Ishikawa (cell line): ENCODE results near the gene VWA3B.

Experiments used
- EGR1 ChIP-seq: IDR thresholded peaks from 2 replicates; pipeline ENCODE4 v1.6.1; 2012
- EP300 ChIP-seq: IDR thresholded peaks from 2 replicates; pipeline ENCODE4 v1.6.1; 2012; ENCODE audit warnings: borderline replicate concordance
- FOXM1 ChIP-seq: IDR thresholded peaks from 2 replicates; pipeline ENCODE4 v1.6.1; 2012; ENCODE audit warnings: low read depth, borderline replicate concordance
- RAD21 ChIP-seq: IDR thresholded peaks from 2 replicates; pipeline ENCODE4 v1.6.1; 2012; ENCODE audit warnings: low read depth
- TCF12 ChIP-seq: IDR thresholded peaks from 2 replicates; pipeline ENCODE4 v1.6.1; 2012; ENCODE audit warnings: low read depth
- TEAD4 ChIP-seq: IDR thresholded peaks from 2 replicates; pipeline ENCODE4 v1.6.1; 2012
- YY1 ChIP-seq: IDR thresholded peaks from 2 replicates; pipeline ENCODE4 v1.6.1; 2012; ENCODE audit warnings: low read depth
- ZBTB7A ChIP-seq: IDR thresholded peaks from 2 replicates; pipeline ENCODE4 v1.6.1; 2012; ENCODE audit warnings: low read depth
- TF ChIP-seq, protein P1 (sequence below): IDR thresholded peaks from 2 replicates; pipeline ENCODE4 v1.6.1; 2012; ENCODE audit warnings: low read depth, mild to moderate bottlenecking
- TF ChIP-seq, protein P2 (sequence below): IDR thresholded peaks from 2 replicates; pipeline ENCODE4 v1.6.1; 2012

DNA sequence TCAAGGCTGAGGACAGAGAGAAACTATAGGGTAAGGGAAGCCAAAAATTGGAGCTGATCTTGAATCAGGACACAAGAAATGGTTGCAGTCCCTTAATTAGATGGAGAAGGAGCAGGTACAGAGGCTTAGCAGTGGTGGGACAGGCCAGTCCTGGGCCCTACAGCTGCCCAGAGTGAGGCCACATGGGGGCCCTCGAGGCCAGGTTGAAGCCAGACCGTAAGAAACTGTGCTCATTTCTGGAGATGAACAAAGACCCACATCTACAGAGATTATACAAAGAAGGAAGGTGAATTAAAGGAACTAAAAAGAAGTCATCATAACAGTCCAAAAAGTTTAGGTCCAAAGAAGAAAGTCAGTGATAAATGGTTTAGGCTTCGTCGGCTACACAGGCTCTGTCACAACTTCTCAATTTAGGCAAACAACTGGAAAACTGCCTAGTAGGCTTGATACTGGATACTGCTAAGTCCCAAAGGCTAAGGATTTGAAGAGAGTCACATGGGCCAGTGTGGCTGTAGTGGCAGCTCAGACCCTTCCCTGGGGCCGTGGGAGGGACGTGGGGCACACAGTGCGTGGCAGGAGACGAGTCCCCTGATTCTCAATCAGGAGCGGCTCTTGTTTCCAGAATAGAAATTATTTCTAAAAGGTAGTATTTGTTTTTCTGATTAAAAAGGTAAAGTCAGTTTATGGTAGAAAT is 208.9 kb downstream of the VWA3B start:
- no peak; the same call in 1 of the 2 replicates for TF ChIP-seq RAD21
- no peak for TF ChIP-seq ZBTB7A
- TF ChIP-seq FOXM1, result no peak
- TF ChIP-seq, protein P1, sequence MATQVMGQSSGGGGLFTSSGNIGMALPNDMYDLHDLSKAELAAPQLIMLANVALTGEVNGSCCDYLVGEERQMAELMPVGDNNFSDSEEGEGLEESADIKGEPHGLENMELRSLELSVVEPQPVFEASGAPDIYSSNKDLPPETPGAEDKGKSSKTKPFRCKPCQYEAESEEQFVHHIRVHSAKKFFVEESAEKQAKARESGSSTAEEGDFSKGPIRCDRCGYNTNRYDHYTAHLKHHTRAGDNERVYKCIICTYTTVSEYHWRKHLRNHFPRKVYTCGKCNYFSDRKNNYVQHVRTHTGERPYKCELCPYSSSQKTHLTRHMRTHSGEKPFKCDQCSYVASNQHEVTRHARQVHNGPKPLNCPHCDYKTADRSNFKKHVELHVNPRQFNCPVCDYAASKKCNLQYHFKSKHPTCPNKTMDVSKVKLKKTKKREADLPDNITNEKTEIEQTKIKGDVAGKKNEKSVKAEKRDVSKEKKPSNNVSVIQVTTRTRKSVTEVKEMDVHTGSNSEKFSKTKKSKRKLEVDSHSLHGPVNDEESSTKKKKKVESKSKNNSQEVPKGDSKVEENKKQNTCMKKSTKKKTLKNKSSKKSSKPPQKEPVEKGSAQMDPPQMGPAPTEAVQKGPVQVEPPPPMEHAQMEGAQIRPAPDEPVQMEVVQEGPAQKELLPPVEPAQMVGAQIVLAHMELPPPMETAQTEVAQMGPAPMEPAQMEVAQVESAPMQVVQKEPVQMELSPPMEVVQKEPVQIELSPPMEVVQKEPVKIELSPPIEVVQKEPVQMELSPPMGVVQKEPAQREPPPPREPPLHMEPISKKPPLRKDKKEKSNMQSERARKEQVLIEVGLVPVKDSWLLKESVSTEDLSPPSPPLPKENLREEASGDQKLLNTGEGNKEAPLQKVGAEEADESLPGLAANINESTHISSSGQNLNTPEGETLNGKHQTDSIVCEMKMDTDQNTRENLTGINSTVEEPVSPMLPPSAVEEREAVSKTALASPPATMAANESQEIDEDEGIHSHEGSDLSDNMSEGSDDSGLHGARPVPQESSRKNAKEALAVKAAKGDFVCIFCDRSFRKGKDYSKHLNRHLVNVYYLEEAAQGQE, result no peak
- no peak for TF ChIP-seq TCF12
- TF ChIP-seq, protein P2, sequence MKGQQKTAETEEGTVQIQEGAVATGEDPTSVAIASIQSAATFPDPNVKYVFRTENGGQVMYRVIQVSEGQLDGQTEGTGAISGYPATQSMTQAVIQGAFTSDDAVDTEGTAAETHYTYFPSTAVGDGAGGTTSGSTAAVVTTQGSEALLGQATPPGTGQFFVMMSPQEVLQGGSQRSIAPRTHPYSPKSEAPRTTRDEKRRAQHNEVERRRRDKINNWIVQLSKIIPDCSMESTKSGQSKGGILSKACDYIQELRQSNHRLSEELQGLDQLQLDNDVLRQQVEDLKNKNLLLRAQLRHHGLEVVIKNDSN, result no peak
- TF ChIP-seq YY1, result no peak
- no peak for TF ChIP-seq TEAD4
- TF ChIP-seq EP300, result no peak
- no peak for TF ChIP-seq EGR1
